Memory B cell (primary cell): ENCODE data around the gene SLC8B1.
"Not testable (repeated sequence)": the region's sequence is repeated elsewhere in the genome, so short reads cannot be mapped to it uniquely, and the experiment has no call there.

Experiments
- ATAC-seq: fragments of 150-1000 bp; cut with Tn5 transposase; 2 replicates; pipeline ENCODE4 v1.10.0; 2021; ENCODE audit warnings: low read depth, mild to moderate bottlenecking, moderate library complexity
- DNase-seq, 2 donors: peaks; one replicate each; pipeline ENCODE4 v3.0.0; 2022; ENCODE audit warnings: low spot score in 2 of 2
- H3K27ac Mint-ChIP-seq: one replicate; pipeline ENCODE4 v1.8.0; 2022; ENCODE audit warnings: mild to moderate bottlenecking, moderate library complexity, mixed read lengths
- H3K27me3 Mint-ChIP-seq: one replicate; pipeline ENCODE4 v1.8.0; 2022; ENCODE audit warnings: mixed read lengths
- H3K36me3 Mint-ChIP-seq: one replicate; pipeline ENCODE4 v1.8.0; 2022; ENCODE audit warnings: mild to moderate bottlenecking, mixed read lengths
- H3K4me1 Mint-ChIP-seq: one replicate; pipeline ENCODE4 v1.8.0; 2022; ENCODE audit warnings: mixed read lengths
- H3K4me3 Mint-ChIP-seq: one replicate; pipeline ENCODE4 v1.8.0; 2022; ENCODE audit warnings: mild to moderate bottlenecking, moderate library complexity, mixed read lengths
- H3K9me3 Mint-ChIP-seq: one replicate; pipeline ENCODE4 v1.8.0; 2022; ENCODE audit warnings: mixed read lengths

Gene SLC8B1

DNA sequence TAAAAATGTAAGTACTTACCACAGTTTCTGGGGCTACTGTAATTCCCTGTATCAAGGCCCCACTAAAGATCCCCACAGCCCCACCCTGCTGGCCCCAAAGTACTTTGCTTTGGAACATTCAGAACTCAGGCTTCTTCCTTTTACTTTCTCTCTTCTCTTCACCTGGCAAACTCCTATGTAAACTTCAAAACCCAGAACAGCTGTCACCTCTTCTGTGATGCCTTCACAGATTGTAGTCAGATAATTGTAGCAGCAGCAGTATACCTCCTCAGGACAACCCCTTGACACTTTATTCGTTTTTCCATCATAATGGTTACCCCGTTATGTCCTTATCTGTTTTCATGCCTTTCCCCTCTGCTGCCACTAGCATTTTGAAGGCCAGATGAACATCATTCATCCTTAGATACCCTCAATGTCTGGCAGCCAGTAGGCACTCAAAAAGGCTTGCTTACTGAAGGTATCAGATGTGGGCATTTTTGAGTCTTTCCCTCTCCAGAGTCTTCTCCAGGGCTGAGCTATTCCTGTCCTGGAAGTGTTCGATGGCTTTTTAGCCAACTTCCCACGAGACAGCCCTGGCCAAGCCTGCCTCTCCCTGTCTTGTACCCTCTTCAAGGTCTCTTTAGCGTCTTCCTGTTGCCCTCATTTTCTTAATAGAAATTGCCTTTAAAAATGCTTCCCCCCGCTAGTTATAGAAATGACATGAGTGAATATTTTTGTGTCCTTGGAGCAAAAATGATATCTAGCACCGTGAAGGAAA is 30.9 kb upstream of the SLC8B1 start:
- Mint-ChIP-seq H3K27me3 (no peaks in the 10 kb centered on the region), H3K4me1 (peaks cover 8% of the 10 kb centered on the region), H3K4me3 (no peak overlapping the region), H3K36me3 (peaks cover 14% of the 10 kb centered on the region), H3K9me3 (no peaks in the 10 kb centered on the region), H3K27ac (no peak overlapping the region)
- no peak for DNase-seq
- no peak for ATAC-seq

DNA sequence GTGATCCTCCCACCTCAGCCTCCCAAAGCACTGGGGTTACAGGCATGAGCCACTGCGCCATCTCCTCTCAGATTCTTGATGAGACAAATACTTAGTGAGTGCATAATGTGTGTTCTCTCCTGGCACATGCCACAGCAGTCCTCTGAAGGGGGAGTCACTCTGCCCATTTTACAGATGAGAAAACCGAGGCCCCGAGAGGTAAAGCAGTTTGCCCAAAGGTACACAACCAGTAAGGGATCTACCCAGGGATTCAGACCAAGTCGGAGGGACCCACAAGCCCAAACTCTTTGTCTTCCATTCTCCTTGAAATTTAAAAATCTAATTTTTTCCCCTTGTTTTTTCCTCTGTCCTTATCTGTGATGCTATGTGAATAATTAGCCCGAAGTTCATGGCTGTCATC is 29.8 kb upstream of the SLC8B1 start:
- no peak overlapping the region for H3K27ac Mint-ChIP-seq
- ATAC-seq (no peak), DNase-seq (no peak)
- no peaks in the 10 kb centered on the region for H3K9me3 Mint-ChIP-seq
- peaks cover 8% of the 10 kb centered on the region for H3K4me1 Mint-ChIP-seq
- H3K36me3 Mint-ChIP-seq = peaks cover 14% of the 10 kb centered on the region
- no peak overlapping the region for H3K4me3 Mint-ChIP-seq
- no peaks in the 10 kb centered on the region for H3K27me3 Mint-ChIP-seq

DNA sequence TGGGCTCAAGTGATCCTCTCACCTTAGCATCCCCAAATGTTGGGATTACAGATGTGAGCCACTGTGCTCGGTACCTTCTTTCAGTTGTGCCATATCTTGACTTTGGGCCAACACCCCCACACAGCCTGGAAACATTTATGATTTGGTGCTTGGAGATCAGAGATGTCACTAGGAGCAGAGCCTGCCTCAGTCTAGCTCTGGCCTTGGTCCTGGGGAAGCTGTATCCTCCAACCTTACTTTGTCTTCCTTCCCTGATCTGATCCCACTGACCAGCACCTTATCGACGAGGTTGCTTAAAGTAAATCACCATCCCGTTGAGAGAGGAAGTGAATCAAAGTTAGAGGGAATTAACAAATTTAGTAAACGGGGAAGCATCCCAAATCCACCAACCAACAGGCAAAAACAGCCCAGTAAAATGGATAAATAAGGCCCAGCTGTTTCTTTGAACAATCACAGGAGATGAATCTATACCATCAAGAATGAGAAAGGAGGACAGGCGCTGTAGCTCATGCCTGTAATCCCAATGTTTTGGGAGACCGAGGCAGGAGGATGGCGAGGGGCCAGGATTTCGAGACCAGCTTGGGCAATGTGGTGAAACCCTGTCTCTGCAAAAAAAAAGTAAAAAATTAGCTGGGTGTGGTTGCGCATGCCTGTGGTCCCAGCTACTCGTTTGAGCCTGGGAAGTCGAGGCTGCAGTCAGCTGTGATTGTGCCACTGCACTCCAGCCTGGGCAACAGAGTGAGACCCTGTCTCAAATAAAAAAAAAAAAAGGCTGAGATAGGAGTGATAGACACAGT is 26.9 kb upstream of the SLC8B1 start:
- peaks cover 15% of the 10 kb centered on the region for H3K4me1 Mint-ChIP-seq
- peaks cover 14% of the 10 kb centered on the region for H3K36me3 Mint-ChIP-seq
- H3K4me3 Mint-ChIP-seq = no peak overlapping the region
- H3K9me3 Mint-ChIP-seq = no peaks in the 10 kb centered on the region
- ATAC-seq = no peak
- no peaks in the 10 kb centered on the region for H3K27me3 Mint-ChIP-seq
- H3K27ac Mint-ChIP-seq = peak overlapping the region; percentile 59
- no peak for DNase-seq

DNA sequence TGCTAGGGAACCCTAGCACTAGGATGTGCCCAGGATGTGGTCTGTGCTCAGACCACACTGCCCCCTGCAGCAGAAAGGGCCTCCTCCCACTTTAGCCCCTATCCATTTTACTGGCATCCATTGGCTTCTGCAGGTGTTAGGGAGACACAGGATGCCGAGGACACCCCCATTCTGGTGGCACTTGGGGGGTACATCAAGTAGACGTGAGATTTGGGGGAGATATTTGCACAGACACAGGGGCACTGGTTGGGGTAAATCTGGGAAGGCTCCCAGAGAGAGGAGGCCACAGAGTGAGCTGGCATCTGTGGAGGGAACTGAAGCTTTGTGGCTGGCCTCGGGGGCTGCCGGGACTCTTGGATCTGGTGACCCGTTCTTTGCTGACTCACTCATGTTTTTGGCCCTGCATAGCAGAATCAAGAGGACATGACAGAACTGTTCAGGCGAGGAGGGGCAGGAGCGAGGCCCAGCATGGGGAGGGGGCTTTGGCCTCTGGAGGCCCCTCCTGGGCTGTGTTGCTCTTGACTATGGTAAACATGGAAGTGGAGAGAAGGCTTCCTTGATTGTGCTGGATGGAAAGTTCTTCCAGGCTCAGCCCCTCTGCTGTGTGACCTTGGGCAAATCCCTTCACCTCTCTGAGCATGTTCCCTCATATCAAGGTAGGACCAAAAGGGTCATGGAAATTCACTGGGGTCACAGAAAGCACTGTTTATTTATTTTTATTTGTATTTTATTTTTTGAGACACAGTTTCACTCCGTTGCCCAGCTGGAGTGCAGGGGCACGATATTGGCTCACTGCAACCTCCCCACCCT is 25.2 kb upstream of the SLC8B1 start:
- peaks cover 8% of the 10 kb centered on the region for H3K36me3 Mint-ChIP-seq
- H3K27ac Mint-ChIP-seq = peak overlapping the region; percentile 86
- no peaks in the 10 kb centered on the region for H3K27me3 Mint-ChIP-seq
- no peaks in the 10 kb centered on the region for H3K9me3 Mint-ChIP-seq
- peaks cover 15% of the 10 kb centered on the region for H3K4me1 Mint-ChIP-seq
- no peak overlapping the region for H3K4me3 Mint-ChIP-seq
- ATAC-seq (no peak), DNase-seq (no peak)

DNA sequence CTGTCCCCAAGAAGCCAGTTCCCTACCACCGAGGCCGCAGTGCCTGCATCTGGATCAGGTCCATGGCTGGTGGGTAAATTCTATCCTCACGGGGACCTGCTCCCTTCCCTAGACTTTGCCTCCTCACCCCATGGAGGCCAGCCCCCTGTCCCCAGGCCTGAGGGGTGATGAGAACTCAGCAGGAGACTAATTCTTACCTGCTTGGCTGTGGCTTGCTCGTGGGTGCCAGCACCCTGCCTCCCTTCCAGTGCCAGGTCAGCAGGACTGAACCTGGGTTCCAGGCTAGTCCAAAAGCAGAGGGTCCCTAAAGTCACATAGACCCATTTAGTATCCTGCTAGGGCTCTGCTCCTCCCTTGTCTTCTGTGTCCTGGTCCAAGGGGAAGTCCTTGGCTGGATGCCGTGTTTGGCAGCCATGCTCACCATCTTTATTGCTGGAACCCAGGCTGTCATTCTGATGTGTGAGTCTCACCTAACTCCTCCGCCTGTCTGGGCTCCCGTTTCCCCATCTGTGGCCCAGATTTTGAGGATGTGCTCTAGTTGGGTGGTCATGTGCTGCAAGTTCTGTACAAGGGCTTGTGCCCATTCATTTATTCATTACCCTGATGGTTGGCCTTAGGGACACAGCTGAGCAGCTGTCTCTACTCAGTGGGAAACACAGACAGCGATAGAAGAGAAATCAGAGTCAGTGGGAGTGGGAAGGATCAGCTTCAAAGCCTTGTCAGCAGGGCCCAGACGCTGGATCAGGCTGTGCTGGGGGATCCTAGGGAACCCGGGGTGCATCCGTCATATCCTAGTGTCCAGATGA is 24.4 kb upstream of the SLC8B1 start:
- Mint-ChIP-seq H3K4me3 (peak overlapping the region; percentile 90), H3K27ac (peak overlapping the region; percentile 86), H3K4me1 (peaks cover 15% of the 10 kb centered on the region), H3K27me3 (no peaks in the 10 kb centered on the region), H3K9me3 (no peaks in the 10 kb centered on the region), H3K36me3 (peaks cover 4% of the 10 kb centered on the region)
- ATAC-seq = no peak
- no peak for DNase-seq

DNA sequence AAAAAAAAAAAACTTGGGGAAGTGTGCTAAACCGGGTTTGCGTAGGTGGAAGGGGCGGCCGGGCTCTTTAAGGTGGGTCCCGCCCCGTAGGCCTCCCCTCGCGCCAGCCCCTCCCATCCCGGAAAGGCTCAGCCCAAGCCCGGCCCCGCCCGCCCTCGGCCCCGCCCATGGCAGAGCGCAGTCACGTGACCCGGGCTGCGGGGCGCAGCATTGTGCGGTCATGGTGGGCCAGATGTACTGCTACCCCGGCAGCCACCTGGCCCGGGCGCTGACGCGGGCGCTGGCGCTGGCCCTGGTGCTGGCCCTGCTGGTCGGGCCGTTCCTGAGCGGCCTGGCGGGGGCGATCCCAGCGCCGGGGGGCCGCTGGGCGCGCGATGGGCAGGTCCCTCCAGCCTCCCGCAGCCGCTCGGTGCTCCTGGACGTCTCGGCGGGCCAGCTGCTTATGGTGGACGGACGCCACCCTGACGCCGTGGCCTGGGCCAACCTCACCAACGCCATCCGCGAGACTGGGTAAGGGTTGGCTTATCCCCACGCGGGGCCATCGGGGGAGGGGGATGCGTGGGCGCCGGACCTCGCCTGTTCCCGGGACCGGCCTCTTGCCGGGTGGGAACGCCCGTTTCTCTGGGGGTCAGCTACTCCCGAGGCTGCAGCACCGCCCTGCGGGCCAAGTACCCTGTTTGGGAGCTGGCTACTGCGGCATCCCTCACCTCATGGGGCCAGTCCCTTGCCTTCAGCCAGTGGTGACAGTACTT is 23.6 kb upstream of the SLC8B1 start, which contains the start of gene PLBD2:
PLBD2 (plus strand) TSS at position 207 of the 752 bp plus-strand sequence; CDS start at position 221, 14 bp downstream.
- Mint-ChIP-seq H3K9me3 (no peaks in the 10 kb centered on the region), H3K27ac (peak within 1 kb of the TSS; percentile 86), H3K4me1 (peaks cover 15% of the 10 kb centered on the region), H3K27me3 (no peaks in the 10 kb centered on the region), H3K36me3 (no peaks in the 10 kb centered on the region), H3K4me3 (peak within 1 kb of the TSS; percentile 90)
- DNase-seq = peak; percentile 83 to 88
- peak; percentile 88 for ATAC-seq

DNA sequence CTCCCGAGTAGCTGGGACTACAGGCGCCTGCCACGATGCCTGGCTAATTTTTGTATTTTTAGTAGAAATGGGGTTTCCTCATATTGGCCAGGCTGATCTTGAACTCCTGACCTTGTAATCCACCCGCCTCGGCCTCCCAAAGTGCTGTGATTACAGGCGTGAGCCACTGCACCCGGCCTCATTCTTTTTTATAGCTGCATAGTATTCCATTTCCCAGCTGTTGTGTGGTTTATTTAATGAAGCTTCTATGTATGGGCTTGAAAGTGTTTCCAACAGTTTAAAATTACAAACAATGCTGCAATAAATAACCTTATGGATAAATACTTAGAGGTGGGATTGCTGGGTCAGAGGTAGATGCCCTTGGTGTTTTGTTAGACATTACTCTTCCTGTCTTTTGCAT is 19.3 kb upstream of the SLC8B1 start:
- not testable (repeated sequence) for DNase-seq, H3K4me3 Mint-ChIP-seq, H3K4me1 Mint-ChIP-seq, H3K27ac Mint-ChIP-seq, ATAC-seq, H3K27me3 Mint-ChIP-seq, H3K36me3 Mint-ChIP-seq, H3K9me3 Mint-ChIP-seq

DNA sequence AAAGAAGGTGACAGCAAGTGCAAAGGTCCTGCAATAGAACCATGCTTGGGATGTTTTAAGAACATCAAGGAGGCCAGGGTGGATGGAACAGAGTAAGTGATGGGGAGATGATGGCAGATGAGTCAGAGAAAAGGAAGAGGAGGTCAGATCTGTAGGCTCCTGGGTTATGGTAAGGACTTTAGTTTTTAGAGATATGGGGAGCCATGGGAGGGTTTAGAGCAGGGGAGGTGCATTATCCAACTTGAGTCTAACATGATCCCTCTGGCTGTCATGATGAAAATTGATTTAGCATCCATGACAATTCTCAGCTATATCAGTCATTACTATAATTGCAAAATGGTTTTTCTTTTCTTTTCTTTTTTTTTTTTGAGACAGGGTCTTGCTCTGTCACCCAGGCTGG is 16.2 kb upstream of the SLC8B1 start:
- Mint-ChIP-seq H3K27me3 (peaks cover 7% of the 10 kb centered on the region), H3K4me3 (no peak overlapping the region), H3K4me1 (peaks cover 4% of the 10 kb centered on the region), H3K36me3 (no peaks in the 10 kb centered on the region), H3K9me3 (no peaks in the 10 kb centered on the region), H3K27ac (no peak overlapping the region)
- no peak for ATAC-seq
- no peak for DNase-seq

DNA sequence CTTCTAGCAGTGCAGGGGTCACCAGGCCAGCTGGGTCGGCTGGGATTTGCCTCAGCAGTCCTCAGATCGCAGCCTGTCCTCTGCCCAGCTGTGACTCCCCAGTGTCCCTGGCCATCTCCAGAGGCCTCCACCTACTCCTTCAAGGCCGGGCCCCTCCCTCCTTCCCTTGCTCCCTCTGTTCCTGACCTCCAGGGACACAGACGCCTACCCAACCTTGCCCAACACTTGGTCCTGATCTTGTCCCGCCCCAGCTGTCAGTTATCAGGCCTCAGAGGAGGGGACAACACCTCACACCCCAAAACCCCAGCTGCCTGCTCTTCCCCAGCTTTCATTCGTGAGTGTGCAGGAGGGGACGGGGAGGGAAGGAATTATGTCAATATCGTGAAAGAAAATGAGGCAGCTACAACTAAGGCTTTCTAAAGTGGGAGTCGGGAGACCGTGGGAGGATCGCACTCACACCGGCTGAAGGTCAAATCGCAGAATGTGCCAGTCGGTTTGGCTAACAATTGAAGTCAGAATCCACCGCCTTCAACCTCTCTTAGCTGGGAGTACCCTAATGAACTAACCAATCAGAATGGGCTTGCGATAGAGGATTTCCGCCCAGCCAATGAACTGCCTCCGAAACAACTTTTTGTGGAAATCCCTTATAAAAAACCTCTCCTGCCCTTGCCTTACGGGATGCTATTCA is 14.1 kb upstream of the SLC8B1 start:
- Mint-ChIP-seq H3K9me3 (no peaks in the 10 kb centered on the region), H3K27me3 (peaks cover 7% of the 10 kb centered on the region), H3K27ac (no peak overlapping the region), H3K4me1 (peaks cover 4% of the 10 kb centered on the region), H3K4me3 (no peak overlapping the region), H3K36me3 (no peaks in the 10 kb centered on the region)
- no peak for ATAC-seq
- no peak for DNase-seq

DNA sequence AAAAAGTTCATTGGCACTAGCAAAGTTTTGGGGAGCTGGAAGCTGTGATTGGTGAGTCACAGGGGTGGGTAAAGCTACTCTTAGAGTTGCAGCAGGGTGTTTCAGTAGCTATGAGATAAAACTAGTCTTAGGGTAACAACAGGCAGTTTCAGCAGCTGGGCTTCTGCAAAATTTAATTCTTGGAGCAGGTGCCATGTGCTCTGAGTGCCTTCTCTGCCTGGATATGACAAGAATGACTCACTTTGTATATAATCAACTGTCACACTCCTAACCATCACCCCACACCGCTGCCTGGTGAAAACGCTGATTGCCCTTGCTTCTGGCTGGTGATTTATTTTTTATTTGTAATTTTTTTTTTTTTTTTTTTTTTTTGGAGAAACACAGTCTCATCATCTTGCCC is 13.0 kb upstream of the SLC8B1 start:
- ATAC-seq = no peak
- DNase-seq = no peak
- Mint-ChIP-seq H3K4me3 (no peak overlapping the region), H3K4me1 (peaks cover 4% of the 10 kb centered on the region), H3K27ac (no peak overlapping the region), H3K27me3 (peaks cover 7% of the 10 kb centered on the region), H3K9me3 (no peaks in the 10 kb centered on the region), H3K36me3 (no peaks in the 10 kb centered on the region)

DNA sequence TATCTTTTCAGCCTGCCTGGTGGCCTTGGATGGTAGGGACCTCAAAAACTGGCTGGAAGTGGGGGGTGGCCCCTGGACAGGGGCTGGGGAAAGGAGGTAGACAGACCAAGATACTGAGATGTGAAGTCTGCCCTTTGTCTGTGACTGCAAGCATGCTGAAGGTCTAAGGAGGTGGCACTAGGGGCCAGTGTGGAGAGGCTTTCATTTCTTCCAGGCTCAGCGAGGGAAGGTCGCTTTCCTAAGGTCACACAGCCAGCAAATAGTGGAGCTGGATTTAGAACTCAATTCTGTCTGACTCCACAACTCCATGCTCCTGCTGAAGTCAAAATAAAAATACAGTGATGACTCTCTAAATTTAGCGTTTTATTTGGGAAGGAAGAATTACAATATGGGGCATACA is 12.2 kb upstream of the SLC8B1 start:
- no peak for ATAC-seq
- no peaks in the 10 kb centered on the region for H3K36me3 Mint-ChIP-seq

DNA sequence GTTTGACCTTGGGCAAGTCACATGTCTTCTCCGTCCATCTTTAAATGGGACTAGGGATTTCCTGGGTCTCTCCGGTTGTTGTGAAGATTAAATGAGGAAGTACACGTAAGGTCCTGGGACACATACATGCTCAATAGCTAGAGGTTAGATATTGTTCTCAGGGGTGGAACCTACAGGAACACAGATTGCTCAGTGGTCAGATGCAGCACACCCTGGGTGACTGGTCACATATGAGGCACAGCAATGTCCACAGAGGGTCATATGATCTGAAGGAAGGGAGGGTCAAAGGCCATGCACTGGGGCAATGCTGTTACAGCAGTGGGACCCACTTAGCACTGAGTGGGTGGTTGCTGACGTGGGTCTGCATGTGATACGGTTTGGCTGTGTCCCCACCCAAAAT is 11.4 kb upstream of the SLC8B1 start:
- Mint-ChIP-seq H3K9me3 (no peaks in the 10 kb centered on the region), H3K4me3 (no peak overlapping the region), H3K4me1 (peaks cover 6% of the 10 kb centered on the region)

More for the DNA sequence above, 12.2 kb upstream of the SLC8B1 start:
- no peaks in the 10 kb centered on the region for H3K9me3 Mint-ChIP-seq
- H3K4me3 Mint-ChIP-seq = no peak overlapping the region
- H3K27me3 Mint-ChIP-seq = peaks cover 4% of the 10 kb centered on the region
- DNase-seq = no peak
- H3K4me1 Mint-ChIP-seq = no peaks in the 10 kb centered on the region
- no peak overlapping the region for H3K27ac Mint-ChIP-seq

More for the DNA sequence above, 11.4 kb upstream of the SLC8B1 start:
- peaks cover 4% of the 10 kb centered on the region for H3K27me3 Mint-ChIP-seq
- ATAC-seq = no peak
- H3K36me3 Mint-ChIP-seq = no peaks in the 10 kb centered on the region
- no peak overlapping the region for H3K27ac Mint-ChIP-seq
- no peak for DNase-seq
